Ascending aorta (tissue), 2 donors: Measurements from ENCODE around the gene ALG12. TPM values are rescaled to one million over a fixed set of nuclear protein-coding genes. Genes with fewer than 3 reads are reported as not detected.

Source experiments
- DNase-seq, 2 donors: peaks; one replicate each; pipeline ENCODE4 v3.0.0-alpha.2; 2019; ENCODE audit warnings: low spot score in 2 of 2
- H3K27ac ChIP-seq, 2 donors: fragments of 200-600 bp; sonication (generic); one replicate each; pipeline ENCODE4 v1.5.1; 2016 to 2017; ENCODE audit warnings: mild to moderate bottlenecking in 1 of 2
- H3K27me3 ChIP-seq: fragments of 200-600 bp; sonication (generic); one replicate; pipeline ENCODE4 v1.5.1; 2017
- H3K36me3 ChIP-seq, 2 donors: fragments of 200-600 bp; sonication (generic); one replicate each; pipeline ENCODE4 v1.5.1; 2016
- H3K4me1 ChIP-seq, 2 donors: fragments of 200-600 bp; sonication (generic); one replicate each; pipeline ENCODE4 v1.5.1; 2016 to 2017; ENCODE audit warnings: mild to moderate bottlenecking in 1 of 2
- H3K4me3 ChIP-seq, 2 donors: fragments of 200-600 bp; sonication (generic); one replicate each; pipeline ENCODE4 v1.5.1; 2016 to 2017; ENCODE audit warnings: mild to moderate bottlenecking in 1 of 2
- H3K9me3 ChIP-seq, 2 donors: fragments of 200-600 bp; sonication (generic); one replicate each; pipeline ENCODE4 v1.5.1; 2016
- CTCF ChIP-seq, 3 experiments: fragments of 200-600 bp in 2 of 3; fragments of 450-650 bp in 1 of 3; sonication (generic) in 2 of 3; IDR thresholded peaks; one replicate each; pipeline ENCODE4 v1.5.1; 2016 to 2019; ENCODE audit warnings: antibody characterized with exemption in 3 of 3, mild to moderate bottlenecking in 1 of 3, moderate library complexity in 1 of 3
- intact Hi-C: fragments of 100-400 bp; cut with DNase I; formaldehyde crosslinking; loops from one replicate; pipeline ENCODE4 v1.15.1; 2023
- total RNA-seq: library from RNA; depleted of rRNA; stranded (reverse); fragments of >200 nt; gene quantifications from one replicate; pipeline ENCODE4 v1.1.0, GENCODE V29; 2016

ALG12 gene
- total RNA-seq, 1 donor from 2014 or later, result 6.9 TPM

- peaks cover 32 to 41% of the 10 kb centered on the region in 2 donors for H3K36me3 ChIP-seq
- no peaks in the 10 kb centered on the region for H3K27me3 ChIP-seq
- intact Hi-C loops, result no loop called here
- H3K27ac ChIP-seq, result no peak overlapping the region
- no peak for TF ChIP-seq CTCF (IDR thresholded peaks at IDR 0.05)
- no peak overlapping the region for H3K4me3 ChIP-seq
- H3K9me3 ChIP-seq, result no peaks in the 10 kb centered on the region
- no peak for DNase-seq
- peaks cover 0 to 6% of the 10 kb centered on the region in 2 donors for H3K4me1 ChIP-seq
Observed at GRCh38 chr22:49913026-49913425, 5.2 kb downstream of the ALG12 start.

GRCh38 chr22:49911881-49912625, 6.2 kb downstream of the ALG12 start:
- intact Hi-C loops, result no loop called here
- TF ChIP-seq CTCF (IDR thresholded peaks at IDR 0.05), result no peak
- H3K4me3 ChIP-seq, result no peak overlapping the region
- H3K27me3 ChIP-seq, result no peaks in the 10 kb centered on the region
- no peaks in the 10 kb centered on the region for H3K4me1 ChIP-seq
- peaks cover 42 to 51% of the 10 kb centered on the region in 2 donors for H3K36me3 ChIP-seq
- no peaks in the 10 kb centered on the region for H3K9me3 ChIP-seq
- no peak overlapping the region for H3K27ac ChIP-seq
- DNase-seq, result no peak

- H3K36me3 ChIP-seq, result peaks cover 45 to 62% of the 10 kb centered on the region in 2 donors
- intact Hi-C loops, result no loop called here
Observed at GRCh38 chr22:49910229-49911155, 7.7 kb downstream of the ALG12 start.

GRCh38 chr22:49909476-49910205, 8.6 kb downstream of the ALG12 start:
- Histone ChIP-seq H3K27me3 (no peaks in the 10 kb centered on the region), H3K4me1 (no peaks in the 10 kb centered on the region), H3K36me3 (peaks cover 45 to 66% of the 10 kb centered on the region in 2 donors), H3K27ac (no peak overlapping the region), H3K9me3 (no peaks in the 10 kb centered on the region), H3K4me3 (no peak overlapping the region)
- no peak for DNase-seq
- no peak for TF ChIP-seq CTCF (IDR thresholded peaks at IDR 0.05)
- intact Hi-C loops, result no loop called here

More at GRCh38 chr22:49910229-49911155, 7.7 kb downstream of the ALG12 start:
- no peaks in the 10 kb centered on the region for H3K27me3 ChIP-seq
- H3K9me3 ChIP-seq, result no peaks in the 10 kb centered on the region
- H3K4me1 ChIP-seq, result no peaks in the 10 kb centered on the region
- no peak overlapping the region for H3K4me3 ChIP-seq
- DNase-seq, result no peak
- H3K27ac ChIP-seq, result no peak overlapping the region
- no peak for TF ChIP-seq CTCF (IDR thresholded peaks at IDR 0.05)

GRCh38 chr22:49907807-49908206, 10.4 kb downstream of the ALG12 start:
- H3K4me3 ChIP-seq, result no peak overlapping the region
- intact Hi-C loops, result no loop called here
- DNase-seq, result no peak
- no peaks in the 10 kb centered on the region for H3K4me1 ChIP-seq
- peaks cover 52 to 75% of the 10 kb centered on the region in 2 donors for H3K36me3 ChIP-seq
- H3K27me3 ChIP-seq, result no peaks in the 10 kb centered on the region
- H3K9me3 ChIP-seq, result no peaks in the 10 kb centered on the region
- no peak overlapping the region for H3K27ac ChIP-seq
- TF ChIP-seq CTCF (IDR thresholded peaks at IDR 0.05), result no peak
